Hippocampal formation (tissue), 2 donors: ENCODE results near the gene DGCR2.
"Not testable (repeated sequence)": the region's sequence is repeated elsewhere in the genome, so short reads cannot be mapped to it uniquely, and the experiment has no call there.

Experiments used
- DNase-seq, 2 donors: peaks; one replicate each; lab custom pipeline; 2025; lab: John Stamatoyannopoulos, UW

Gene DGCR2

GRCh38 chr22:19003508-19003907, 118.7 kb downstream of the DGCR2 start:
- DNase-seq, result no peak

DNA sequence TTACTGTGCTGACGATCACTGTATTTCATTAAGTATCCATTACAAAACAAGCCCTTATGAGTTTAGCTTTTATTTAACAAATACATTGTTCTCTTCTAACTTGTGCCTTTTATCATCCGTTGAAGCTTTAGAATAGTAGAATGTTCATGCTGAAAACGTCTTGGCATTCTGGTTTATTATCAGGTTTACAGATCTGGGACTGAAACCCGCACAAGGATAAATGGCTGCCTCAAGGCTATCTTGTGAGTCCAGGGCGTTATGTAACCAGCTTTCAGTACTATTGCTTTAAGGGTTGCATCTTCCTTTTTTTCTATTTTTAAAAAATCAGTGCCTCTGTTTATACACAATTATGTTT, 119.6 kb downstream of the DGCR2 start:
- no peak for DNase-seq

GRCh38 chr22:19001204-19001603, 121.0 kb downstream of the DGCR2 start:
- DNase-seq, result no peak

GRCh38 chr22:19000106-19000505, 122.1 kb downstream of the DGCR2 start:
- not testable (repeated sequence) for DNase-seq

GRCh38 chr22:18999416-18999815, 122.8 kb downstream of the DGCR2 start:
- no peak for DNase-seq

- DNase-seq, result no peak
Observed at GRCh38 chr22:18999008-18999407, 123.2 kb downstream of the DGCR2 start.

DNA sequence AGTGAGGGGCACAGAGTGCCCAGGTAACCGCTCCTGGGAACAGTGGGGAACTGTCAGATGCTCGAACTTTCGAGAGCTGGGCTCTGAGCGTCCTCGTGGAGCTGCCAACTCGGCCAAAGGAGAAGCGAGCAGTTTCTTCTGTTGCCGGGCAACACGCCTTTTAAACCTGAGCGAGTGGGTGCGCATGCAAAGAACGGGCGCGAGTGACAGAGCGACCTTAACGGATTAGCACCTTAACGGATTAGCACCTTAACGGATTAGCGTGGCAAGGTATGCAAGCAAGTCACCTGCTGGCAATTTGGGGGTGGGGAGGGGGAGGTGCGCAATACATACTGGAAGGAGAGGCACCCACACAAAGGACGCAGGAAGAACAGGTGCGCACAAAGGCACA, 124.3 kb downstream of the DGCR2 start:
- DNase-seq, result no peak

GRCh38 chr22:18997306-18997924, 124.8 kb downstream of the DGCR2 start:
- DNase-seq, result no peak

- DNase-seq, result no peak
Observed at GRCh38 chr22:18996376-18996900, 125.8 kb downstream of the DGCR2 start.

- DNase-seq, result no peak
Observed at GRCh38 chr22:18995327-18995711, 126.9 kb downstream of the DGCR2 start.

- no peak for DNase-seq
Observed at GRCh38 chr22:18994701-18995326, 127.4 kb downstream of the DGCR2 start.

GRCh38 chr22:18994056-18994455, 128.2 kb downstream of the DGCR2 start:
- DNase-seq, result no peak

DNA sequence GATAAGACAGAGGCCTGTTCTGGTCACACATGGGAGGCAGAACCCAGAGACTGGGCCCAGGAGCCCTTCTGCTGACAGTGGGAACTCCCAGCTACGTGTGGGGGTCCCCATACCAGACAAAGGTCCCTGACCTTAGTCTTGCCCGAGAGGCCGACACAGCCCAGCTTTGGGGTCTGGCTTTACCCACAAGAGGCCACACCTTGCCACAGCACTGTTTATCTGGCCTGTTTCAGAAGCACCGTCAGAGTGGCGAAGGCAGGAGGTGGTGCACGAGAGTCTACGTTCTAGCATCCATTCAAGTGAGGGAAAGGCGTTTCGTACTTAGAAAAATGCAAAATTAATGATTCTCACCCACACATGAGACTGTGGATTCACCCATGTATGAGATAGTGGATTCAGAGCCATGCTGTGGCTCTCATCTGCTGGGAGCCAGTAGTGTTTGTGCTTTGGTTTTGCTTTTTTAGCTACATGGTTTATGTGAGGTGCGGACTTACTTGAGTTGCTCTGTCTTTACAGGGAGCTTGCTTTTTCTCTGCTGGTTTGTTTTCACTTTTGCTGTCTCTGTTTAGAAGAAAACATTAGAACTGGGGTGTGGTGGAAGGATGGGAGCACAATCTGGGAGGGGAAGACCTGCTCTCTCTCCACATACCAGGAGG, 129.5 kb downstream of the DGCR2 start:
- no peak for DNase-seq

DNA sequence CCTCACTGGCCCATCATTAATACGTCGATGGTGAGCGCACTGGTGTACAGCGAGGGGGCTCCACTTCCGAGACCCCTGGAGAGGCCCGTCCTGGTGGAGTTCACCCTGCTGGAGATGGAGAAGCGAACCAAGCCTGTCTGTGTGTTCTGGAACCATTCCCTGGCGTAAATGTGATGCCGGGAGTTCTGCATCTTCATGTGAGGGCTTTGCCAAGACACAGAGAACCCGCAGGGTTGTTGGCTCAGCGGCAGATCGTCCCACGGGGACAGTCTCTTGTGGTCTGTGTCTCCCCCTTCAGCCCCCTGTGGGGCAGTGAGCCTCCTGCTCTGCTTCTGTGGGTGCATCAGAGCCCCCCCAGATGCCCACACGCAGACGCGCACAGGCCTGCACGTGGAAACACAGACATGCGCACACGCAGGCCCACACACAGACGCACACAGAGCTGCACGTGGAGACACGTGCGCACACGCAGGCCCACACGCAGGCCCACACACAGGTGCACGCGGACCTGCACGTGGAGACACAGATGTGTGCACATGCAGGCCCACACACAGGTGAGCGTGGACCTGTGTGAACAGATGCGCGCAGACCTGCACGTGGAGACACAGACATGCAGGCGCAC, 130.3 kb downstream of the DGCR2 start:
- DNase-seq, result no peak

DNA sequence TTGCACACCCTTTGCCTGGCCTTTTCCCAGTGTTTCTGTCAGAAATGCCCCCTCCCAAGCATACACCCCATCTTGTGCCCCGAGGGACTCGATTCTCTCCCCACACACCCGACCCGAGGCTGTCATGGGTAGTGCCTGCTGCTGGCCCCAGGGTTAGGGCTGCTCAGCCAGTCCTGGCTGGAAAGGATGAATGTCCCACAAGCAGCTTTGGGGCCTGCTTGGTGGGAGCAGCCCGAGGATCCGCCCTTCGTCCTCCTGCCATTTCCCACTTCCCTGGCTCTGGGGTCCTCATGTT, 131.1 kb downstream of the DGCR2 start:
- no peak for DNase-seq

- DNase-seq, result no peak
Observed at GRCh38 chr22:18990355-18991137, 131.7 kb downstream of the DGCR2 start.

DNA sequence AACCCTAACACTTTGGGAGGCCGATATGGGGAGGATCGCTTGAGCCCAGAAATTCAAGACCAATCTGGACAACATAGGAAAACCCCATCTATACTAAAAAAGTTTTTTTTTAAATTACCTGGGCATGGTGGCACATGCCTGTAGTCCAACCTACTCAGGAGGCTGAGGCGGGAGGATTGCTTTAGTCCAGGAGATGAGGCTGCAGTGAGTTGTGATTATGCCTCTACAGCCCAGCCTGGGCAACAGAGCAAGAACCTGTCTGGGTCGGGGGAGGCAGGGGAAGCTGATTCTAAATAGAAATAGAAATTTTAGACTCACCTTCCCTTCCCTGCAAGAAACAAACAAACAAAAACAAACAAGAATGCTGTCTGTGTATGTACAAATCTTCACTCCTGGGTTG, 133.3 kb downstream of the DGCR2 start:
- no peak for DNase-seq

DNA sequence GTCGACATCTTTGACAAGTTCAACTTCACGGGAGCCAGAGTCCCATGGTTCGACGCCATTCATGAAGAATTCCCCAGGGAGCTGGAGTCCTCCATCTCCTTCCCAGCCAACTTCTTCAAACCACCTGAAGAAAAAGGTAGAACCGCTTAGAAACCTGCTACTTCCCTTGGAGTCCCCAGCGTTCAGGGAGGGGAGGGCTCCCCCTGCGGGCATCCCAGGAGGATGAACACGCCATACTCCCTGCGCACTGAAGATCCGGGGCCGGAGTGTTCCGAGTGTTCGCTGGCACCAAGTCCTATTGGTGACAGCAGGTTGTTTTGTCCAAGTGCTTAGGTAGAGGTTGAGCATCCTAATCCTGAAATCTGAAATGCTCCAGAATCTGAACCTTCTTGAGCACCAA, 134.4 kb downstream of the DGCR2 start:
- DNase-seq, result no peak

GRCh38 chr22:18987114-18987513, 135.1 kb downstream of the DGCR2 start:
- DNase-seq, result not testable (repeated sequence)
